HG02678 (cell line): ENCODE measurements around the gene SSBP4.

ENCODE experiments used
- ATAC-seq: cut with Tn5 transposase; IDR thresholded peaks from one replicate; pipeline ENCODE4 v1.9.1; 2021; ENCODE audit warnings: mild to moderate bottlenecking, moderate library complexity; ENCODE audit not compliant: unreplicated experiment

The SSBP4 gene

DNA sequence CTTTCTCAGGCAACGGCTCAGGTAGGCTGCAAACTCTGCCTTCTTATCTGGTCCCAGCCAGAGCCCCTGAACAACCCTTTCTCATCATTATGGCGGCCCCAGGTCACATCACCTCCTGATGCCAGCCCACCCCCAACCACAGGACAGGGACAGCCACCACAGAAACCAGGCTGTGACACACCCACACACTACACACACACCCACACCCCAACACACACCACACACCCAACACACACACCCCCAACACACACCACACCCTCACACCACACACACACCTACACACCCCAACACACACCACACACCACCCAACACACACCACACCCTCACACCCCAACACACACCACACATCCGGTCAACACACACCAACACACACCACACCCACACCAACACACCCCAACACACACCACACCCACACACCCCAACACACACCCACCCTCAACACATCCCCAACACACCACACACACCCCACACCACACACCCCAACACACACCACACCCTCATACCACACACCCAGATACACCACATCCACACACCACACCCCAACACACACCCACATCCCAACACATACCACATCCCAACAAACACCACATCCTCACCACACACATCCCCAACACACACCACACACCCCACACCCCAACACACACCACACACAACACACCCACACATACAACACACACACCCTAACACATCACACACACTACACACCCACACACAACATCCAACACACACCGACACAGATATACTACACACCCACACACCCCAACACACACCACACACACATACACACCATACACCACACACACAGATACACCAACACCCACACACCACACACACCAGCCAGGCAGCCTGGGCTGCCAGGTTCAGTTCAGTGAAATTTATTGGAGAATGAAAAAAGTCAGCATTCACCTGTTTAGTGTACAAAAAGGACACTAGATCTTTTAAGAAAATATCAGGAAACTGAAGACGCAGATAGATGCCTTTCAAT is 22.9 kb downstream of the SSBP4 start:
- no peak for ATAC-seq

DNA sequence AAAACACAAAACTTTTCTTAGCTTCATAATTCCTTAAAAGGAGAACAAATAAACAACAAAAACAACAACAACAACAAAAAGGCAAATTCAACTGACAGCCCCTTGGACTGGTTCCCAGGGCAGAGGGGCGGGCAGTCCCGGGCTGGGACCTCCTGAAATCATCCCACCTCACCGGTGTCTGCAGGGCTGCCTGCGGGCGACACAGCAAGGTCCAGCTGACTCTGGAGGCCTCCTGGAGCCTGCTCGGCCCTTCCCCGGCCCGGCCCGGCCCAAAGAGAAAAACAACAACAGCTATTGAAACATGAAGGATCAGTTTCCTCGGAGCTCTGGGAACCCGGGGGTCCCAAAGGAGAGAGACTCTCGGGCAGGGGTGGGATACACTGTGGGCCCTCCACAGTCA is 23.7 kb downstream of the SSBP4 start:
- no peak for ATAC-seq

DNA sequence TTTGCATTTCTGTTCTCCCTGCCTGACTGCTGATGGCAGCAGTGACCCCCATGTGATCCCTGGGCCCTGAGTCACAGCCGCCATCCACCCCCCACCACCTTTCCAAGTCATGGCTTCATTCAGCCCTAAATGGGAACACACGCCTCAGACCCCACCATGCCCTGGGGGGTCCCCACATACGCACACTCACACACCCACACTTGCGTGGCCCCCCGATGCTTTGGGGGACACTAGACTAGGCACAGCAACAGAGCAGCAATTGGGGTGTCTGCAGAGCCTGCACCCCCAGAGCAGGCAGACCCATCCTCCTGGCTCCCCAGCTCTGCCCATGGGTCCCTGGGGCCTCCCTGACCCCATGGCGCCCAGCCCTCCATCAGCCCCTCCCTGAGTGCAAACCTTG is 24.2 kb downstream of the SSBP4 start:
- no peak for ATAC-seq

DNA sequence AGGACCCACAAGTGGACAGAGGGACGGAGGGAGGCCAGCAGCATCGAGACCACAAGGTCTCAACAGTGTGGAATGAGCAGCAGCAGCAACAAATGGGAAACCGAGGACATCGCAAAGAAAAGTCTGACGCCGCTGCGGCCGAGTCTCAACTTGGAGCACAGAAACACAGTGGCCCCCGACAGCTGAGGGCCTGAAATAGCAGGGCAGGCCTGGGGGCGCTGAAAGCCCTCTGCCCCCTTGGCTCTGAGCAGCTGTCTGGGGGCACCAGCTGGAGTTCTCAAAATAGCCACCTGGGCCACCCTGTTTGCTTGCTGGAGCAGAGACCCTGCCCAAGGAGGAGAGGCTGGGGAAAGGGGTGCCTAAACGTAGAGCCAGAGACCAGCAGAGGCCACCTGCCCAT is 24.6 kb downstream of the SSBP4 start:
- no peak for ATAC-seq

DNA sequence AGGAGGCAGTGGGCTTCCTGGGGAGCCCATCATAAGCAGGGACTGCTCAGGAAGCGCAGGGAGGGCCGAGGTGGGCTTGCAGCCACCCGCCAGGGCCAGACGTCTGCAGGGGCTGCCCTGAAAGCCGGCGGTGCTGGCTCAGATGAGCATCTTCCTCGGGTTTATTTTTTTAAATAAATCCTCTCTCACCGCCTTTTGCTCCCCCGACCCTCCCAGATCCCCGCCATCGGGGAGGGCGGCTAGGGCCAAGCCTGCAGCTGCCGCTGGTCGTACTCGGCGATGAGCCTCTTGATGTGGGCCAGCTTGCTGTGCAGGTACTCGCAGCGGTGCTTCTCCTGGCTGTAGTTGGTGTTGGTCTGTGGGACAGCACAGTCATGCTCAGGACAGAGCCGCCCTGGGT is 25.3 kb downstream of the SSBP4 start:
- ATAC-seq: no peak

DNA sequence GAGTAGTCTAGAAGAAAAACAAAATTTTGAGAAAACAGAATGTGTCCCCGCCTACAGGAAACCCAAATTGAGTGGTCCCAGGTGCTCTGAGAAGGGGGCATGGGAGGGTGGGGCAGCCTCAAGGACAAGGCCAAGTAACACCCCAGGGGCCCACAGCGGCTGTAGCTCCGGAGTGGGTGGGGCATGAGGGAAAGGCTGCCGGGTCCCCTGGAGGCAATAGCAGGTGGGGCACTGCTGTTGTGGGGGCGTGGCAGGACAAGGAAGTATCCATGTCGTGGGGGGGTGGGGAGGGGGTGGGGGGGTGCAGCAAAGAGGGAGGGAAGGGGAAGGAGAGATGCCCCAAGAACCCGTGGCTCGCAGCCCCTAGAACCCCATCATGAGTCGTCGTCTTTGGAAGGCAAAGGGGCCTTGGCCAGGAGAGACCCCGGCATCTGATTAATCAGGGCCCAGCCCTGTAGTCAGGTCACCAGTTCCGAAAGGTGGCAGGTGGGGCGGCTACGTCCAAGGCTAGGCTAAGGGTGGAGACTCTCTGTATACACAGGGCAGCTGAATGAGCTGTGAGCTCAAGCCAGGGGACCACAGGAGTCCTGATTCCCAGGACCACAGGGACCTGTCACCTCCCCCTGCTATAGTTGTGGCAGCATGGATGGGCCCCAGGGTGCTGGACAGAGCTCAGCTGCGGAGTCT is 26.2 kb downstream of the SSBP4 start:
- no peak for ATAC-seq

DNA sequence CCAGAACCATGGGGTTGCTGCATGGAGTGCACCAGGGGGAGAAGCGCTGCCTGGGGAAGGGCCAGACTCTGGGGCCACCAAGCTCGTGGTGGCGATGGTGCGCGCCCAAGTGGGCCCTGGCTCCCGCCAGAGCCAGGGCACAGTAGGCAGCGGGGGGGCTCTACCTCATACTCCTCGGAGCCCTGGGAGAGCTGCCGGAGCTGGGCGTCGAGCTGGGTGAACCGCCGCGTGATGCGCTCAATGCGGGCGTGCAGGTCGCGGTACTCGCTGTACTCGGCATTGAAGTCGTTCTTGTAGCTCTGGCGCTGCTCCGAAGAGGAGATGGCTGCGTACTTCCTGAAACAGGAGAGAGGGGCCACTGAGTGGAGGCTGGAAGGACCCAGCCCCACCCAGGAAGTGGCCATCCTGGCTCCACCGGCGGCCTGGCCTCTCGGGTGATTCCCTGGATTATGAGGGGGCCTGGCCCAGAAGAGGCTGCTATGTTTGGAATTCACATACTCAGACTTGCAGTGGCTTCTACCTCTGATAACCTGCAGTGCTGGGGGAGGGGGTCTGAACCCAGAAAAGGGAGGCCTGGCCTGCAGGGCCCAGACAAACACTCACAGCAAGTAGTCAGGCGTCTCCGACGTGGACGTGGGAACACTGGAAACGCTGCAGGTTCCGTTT is 27.1 kb downstream of the SSBP4 start:
- ATAC-seq: no peak

DNA sequence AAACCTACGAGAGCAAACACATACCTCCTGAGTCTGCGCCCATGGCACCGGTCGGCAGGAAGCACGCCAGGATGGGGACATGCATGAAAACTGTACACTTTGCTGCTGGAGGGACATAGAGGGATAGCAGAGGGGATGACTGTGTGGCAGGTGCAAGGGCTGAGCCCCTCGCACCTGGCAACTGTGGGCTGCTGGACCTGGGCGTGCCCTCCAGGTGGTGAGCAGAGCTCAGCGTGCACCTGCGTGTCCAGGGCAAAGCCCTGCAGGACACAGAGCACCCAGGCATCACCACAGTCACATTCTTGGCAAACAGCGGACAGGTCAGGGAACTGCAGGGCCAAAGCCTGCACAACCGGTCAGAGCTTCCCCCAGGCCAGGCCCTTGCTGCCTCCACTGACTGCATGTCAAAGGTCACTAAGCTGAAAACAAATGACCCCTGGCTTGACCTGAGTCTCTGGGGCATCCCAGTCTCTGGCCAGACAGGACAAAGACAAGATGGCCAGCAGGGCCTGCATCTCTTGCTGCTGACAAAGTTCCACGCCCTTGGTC is 27.7 kb downstream of the SSBP4 start:
- no peak for ATAC-seq

DNA sequence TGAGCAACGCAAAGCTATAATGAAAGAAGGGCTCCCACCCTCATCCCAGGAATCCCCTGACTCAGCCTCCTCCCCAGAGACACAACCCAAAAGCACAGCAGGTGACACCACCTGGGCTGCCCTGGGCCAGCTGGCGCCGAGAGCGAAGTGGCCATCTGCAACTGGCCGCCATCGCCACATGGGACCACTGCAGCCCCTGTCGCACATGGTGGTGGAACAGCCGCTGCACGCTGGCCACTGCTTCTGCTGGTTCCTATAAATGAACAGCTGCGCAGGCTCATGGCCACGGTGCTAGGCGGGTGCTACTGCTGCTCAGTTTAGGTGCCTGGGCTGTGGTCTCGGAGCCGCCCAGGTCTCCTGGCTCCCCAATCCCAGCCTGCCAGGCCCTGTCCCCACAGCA is 30.4 kb downstream of the SSBP4 start:
- ATAC-seq: no peak

DNA sequence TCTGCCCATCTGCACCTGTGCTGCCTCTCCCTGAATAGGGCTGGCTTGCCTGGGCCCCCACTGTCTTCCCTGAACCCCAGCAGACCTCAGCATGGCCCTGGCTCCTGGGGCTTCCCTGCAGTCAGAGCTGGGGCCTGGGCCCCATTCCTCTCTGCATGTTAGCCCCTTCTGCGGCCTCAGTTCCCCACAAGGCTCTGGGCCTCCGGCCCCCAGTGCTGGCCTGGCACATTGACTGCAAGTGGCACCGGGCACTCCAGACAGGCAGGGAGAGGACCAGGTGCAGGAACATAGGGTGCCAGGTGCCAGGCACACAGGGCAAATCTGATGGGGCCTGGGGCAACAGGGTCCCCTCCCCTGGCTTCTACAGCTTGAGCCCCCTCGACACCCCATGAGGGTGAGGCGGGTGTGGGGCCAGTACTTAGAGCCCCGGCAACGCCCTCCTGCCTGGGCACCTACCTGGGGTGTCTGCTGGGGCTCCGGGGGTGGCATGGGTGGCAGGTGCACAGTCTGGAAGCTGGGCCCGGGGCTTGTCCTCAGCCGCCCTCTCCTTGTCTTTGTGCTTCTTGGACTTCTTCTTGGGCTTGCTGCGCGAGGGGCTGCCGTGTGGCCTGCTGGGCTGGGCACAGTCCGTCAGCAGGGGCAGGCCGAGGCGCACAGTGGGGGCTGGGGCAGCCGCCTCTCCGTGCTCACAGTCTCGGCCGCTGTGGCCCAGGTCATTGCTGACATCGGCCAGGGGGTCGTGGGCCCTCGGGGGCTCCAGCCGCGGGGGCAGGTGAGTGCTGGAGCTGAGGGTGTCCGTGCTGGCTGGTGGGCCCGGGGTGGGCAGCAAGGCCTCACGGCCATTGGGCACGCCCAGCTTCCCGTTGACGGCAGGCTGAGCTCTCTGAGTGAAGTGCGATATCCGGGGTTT is 31.1 kb downstream of the SSBP4 start:
- ATAC-seq: no peak

DNA sequence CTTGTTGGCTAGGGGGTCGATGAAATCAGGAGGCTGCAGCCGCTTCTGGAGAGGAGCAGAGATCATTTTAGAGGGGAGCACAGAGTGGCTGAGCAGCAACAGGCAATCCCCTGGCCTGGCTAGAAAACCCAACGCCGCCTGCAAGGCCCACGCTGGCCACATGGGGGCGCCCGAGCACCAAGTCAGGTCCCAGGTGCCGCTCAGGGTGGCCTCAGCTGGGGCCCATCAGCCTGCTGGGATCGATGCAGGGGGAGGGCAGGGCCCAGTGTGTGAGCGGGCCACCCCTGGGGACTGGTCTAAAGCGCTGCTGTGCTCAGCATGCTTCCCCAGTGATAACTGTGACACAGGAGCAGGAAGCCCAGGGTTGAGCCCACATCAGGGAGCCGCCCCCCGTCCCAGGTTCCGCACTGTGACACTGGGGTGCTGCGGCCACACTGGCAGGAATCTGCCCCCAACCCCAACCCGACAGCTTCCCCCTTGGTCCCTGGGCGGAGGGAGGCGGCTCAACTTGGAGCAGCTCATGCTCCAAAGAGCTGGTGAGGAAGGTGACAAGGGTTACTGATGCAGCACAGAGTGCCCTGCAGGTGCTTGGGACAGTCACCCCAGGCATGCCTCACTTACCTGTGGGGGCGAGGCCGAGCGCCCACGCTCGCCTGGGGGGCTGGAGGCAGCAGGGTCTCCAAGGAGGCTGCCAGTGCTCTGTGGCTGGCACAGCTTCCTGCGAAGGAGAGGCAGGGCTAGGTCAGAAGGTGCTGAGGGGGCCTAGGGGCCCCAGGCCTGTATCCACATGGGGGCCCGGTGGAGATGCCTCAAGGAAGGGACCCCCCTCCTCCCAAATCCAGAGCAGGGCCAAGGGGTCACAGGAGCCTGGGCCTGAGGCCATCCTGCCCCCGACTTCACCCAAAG is 32.0 kb downstream of the SSBP4 start:
- ATAC-seq: peak; percentile 50

DNA sequence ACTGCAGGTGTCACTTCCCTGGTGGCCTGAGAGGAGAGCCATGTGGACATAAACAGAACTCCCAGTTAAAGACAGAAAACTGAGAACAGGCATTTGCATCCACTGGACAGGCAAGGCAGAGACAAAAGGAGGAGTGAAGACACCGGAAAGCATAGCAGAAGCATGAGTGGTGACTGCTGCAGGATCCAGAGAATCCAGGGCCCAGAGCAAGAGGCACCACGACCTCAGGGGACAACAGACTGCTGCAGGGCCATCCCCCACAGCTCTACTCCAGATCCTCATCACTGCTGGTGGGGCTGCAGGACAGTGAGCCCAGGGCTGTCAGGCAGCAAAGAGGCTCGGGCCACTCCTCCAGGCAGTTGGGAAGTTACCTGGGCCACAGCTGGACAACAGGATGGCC is 33.2 kb downstream of the SSBP4 start:
- no peak for ATAC-seq

DNA sequence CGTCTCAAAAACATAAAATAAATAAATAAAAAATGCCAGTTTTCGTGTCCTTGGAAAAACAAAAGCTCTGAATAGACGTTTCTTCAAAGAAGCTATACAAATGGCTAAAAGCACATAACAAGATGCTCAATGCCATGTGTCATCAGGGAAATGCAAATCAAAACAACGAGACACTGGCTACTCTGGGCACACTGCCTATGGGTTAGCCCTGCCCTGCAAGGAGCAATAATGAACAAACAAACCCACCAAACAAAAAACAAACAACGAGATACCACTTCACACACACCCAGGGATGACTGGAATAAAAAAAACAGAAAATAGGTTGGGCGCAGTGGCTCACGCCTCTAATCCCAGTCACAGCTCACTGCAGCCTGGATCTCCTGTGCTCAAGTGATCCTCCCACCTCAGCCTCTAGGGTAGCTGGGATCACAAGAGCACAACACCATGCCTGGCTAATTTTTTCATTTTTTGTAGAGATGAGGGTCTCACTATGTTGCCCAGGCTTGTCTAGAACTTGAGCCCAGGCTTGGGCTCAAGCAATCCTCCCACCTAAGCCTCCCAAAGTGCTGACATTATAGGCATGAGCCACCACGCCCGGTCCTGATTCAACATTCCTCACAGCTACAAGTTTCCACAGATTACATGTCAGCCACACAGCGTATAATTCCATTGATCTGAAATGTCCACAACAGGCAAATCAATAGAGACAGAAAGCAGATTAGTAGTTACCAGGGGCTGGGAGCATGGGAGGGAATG is 34.2 kb downstream of the SSBP4 start:
- ATAC-seq: no peak

DNA sequence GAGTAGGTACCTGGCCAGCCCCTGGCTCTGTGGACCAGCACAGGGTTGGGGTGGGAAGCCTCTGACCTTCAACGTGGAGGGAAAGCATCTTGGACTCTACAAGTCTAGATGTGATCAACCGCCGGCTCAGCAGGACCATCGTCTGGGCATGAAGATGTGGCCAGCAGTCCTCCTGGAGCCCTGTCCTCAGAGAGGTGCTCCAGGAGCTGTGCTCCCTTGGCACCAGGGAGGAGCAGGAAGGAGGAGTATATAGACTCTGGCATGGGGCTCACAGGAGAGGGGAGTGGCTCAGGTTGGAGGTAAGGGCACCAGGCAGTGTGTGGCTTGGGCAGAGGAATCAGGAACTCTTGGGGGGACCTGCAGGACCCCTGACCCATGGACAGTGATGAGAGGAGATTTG is 37.1 kb downstream of the SSBP4 start:
- no peak for ATAC-seq

DNA sequence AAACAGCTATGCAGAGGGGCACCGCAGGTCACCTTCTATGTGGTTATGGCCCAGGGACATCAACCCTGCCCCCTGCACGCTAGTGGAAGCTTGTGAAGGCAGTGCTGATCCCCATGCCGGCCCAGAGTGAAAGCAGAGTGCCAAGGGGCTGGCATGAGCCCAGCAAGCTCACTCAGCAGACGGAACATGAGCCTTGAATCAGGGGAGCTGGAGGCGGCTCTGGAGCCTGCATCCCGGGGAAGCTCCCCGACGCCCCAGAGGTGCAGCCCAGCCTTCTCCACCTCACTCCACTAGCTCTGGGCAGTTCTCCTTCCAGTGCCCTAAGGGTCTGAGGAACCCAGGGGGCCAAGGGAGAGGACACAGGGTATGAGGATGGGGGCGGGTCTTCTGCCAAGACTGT is 37.8 kb downstream of the SSBP4 start:
- ATAC-seq: no peak

DNA sequence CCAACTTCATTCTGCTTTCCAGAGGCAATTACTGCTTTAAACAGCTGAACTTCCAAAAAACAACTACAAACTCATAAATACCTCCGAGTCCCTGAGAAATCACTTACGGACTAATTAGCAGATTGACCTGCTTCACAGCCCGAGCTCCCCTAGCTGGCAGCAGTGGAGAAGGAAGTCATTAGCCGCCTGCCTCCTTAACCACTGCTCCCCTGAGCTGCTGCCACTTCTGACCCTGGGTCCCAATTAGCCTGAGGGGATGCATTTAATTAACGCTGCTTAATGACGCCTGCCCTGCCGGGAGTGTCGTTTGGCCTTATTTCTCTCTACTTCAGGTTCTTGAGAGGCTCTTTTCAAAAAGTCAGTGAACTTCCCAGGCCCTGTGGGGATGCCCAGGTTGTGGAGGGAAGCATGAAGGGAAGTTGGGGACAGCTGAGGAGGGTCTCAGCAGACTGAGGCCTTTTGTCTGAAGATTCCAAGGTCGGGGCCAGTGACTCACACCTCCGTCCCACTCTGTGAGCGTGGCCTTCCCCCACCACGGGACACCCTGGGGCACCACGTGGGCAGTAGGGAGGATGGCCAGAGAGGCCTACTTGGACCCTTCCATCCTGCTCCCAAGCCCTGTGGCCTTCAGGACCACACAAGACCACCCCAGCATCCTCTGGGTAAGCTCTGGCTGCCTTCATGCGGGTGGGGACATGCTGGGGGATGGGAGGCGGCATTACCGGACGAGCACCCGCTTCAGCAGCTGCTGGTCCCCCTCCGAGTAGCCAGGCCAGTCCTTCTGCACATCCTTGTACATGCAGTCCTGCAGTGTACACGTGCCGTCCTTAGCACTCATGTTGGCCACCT is 38.5 kb downstream of the SSBP4 start:
- no peak for ATAC-seq

DNA sequence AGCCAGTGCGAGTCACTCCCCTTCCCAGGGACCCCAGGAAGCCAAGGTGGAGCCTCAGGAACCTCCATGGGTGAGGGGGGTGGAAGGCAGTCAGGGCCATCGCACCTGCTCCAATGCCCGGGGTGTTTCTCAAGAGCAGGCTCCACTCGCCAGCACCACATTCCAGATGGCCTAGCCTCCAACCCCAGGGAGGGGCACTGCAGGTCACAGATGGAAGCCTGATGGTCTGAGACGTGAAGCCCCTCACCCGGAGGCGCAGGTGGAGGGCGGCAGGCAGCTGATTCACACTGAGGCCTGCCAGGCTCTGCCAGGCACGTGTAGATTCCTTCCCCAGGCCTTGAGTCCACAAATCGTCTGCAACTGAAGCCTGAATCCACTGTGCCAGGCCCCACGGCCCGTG is 41.7 kb downstream of the SSBP4 start:
- ATAC-seq: no peak

DNA sequence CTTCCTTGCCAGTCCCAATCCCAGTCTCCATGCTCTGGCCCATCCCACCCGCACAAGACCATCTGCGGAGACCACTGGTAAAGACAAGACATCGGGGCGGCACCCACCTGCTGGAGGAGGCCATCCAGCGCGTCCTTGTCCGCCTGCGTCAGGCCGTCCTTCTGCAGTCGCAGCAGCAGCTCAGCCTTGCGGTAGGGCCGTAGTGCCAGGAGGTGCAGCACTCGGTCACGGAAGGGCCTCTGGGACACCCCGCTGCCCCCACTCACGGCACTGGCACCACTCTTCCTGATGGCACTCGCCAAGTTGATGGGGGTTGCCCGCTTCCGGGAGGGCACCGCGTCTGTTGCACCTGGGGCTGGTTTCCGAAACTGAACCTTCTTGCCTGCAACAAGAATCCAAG is 42.3 kb downstream of the SSBP4 start:
- no peak for ATAC-seq
